AG10803 (cell line): ENCODE measurements around the gene PRKCB.
A peak's percentile ranks its signal among the peaks of the same experiment; 100 is the strongest.

Experiments
- DNase-seq: peaks from one replicate; pipeline ENCODE4 v3.0.0; 2010; ENCODE audit warnings: low read depth
- H3K4me3 ChIP-seq: 2 replicates; pipeline ENCODE4 v1.5.1; 2011; ENCODE audit warnings: mild to moderate bottlenecking, low read length, control low read depth
- TF ChIP-seq, protein P1 (sequence below): conservative IDR thresholded peaks from 2 replicates; pipeline ENCODE4 v1.5.1; 2011; ENCODE audit warnings: mild to moderate bottlenecking, low read length, control low read depth, inconsistent platforms

Gene PRKCB

GRCh38 chr16:23835390-23836077 lies at the start of gene PRKCB:
Gene PRKCB, plus strand, starts transcription at chr16:23835983.
- no peak within 1 kb of the TSS for H3K4me3 ChIP-seq
- DNase-seq: peak; percentile 8

GRCh38 chr16:23786964-23787561 lies 48.7 kb upstream of the PRKCB start:
- DNase-seq: no peak
- no peak overlapping the region for H3K4me3 ChIP-seq

More at GRCh38 chr16:23835390-23836077, at the start of gene PRKCB:
- TF ChIP-seq, protein P1, sequence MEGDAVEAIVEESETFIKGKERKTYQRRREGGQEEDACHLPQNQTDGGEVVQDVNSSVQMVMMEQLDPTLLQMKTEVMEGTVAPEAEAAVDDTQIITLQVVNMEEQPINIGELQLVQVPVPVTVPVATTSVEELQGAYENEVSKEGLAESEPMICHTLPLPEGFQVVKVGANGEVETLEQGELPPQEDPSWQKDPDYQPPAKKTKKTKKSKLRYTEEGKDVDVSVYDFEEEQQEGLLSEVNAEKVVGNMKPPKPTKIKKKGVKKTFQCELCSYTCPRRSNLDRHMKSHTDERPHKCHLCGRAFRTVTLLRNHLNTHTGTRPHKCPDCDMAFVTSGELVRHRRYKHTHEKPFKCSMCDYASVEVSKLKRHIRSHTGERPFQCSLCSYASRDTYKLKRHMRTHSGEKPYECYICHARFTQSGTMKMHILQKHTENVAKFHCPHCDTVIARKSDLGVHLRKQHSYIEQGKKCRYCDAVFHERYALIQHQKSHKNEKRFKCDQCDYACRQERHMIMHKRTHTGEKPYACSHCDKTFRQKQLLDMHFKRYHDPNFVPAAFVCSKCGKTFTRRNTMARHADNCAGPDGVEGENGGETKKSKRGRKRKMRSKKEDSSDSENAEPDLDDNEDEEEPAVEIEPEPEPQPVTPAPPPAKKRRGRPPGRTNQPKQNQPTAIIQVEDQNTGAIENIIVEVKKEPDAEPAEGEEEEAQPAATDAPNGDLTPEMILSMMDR: no peak

GRCh38 chr16:23788685-23789084 lies 47.1 kb upstream of the PRKCB start:
- TF ChIP-seq, protein P1: no peak
- H3K4me3 ChIP-seq: no peak overlapping the region
- DNase-seq: no peak

More at GRCh38 chr16:23786964-23787561, 48.7 kb upstream of the PRKCB start:
- TF ChIP-seq, protein P1: no peak

GRCh38 chr16:23795378-23795777 lies 40.4 kb upstream of the PRKCB start:
- no peak for DNase-seq
- TF ChIP-seq, protein P1: no peak
- no peak overlapping the region for H3K4me3 ChIP-seq

DNA sequence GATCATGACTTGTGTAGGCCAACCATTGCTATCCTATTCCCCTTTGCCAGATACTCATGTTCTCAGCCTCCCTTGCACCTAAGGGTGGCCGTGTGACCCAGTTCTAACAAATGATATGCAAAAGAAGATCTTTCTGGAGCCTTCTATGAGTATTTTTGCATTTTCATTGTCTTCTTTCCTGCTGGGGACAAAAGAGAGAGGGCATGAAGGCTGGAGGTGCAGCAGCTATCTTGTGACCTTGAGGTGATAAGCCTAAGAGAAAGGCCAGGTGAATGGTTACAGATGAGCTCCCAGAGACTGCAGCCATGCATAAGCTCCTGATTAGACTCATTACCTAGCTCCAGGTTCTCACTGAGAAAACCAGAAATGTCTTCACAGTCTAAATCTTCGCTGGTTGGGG lies 38.8 kb upstream of the PRKCB start:
- DNase-seq: no peak
- TF ChIP-seq, protein P1: no peak

DNA sequence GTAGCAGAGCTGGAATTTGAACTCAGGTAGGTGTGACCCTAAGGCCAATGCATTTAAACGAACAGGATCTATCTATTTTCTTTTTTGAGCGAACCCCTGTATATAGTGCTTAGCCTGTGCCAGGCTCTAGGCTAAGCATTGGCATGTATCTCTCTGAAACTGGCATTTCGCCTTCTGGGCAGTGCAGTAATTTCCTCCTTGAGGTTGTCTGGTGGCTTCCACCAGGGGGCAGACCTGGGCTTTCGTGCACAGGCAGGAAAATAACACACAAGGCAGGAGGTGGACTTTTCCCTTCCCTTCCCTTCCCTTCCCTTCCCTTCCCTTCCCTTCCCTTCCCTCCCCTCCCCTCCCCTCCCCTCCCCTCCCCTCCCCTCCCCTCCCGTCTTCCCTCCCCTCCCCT lies 34.4 kb upstream of the PRKCB start:
- H3K4me3 ChIP-seq: no peak overlapping the region
- TF ChIP-seq, protein P1: peak; percentile 76
- DNase-seq: peak; percentile 63

More for the DNA sequence above, 38.8 kb upstream of the PRKCB start:
- no peak overlapping the region for H3K4me3 ChIP-seq

GRCh38 chr16:23802776-23803175 lies 33.0 kb upstream of the PRKCB start:
- no peak overlapping the region for H3K4me3 ChIP-seq
- DNase-seq: no peak
- TF ChIP-seq, protein P1: no peak
